Stimulated activated CD4-positive, alpha-beta T cell treated with anti-CD3 and anti-CD28 coated beads, TNF-alpha, amount 100 ng/mL, for 48 hours (primary cell): ENCODE measurements around the gene NEK11.
A peak's percentile ranks its signal among the peaks of the same experiment; 100 is the strongest.
"Not testable (repeated sequence)": the region's sequence is repeated elsewhere in the genome, so short reads cannot be mapped to it uniquely, and the experiment has no call there.

Source experiments
- DNase-seq, 3 donors: peaks; one replicate each; pipeline ENCODE4 v3.0.0-alpha.2; 2020; ENCODE audit warnings: low read depth in 3 of 3

Gene NEK11

GRCh38 chr3:131357275-131357674, 330.6 kb downstream of the NEK11 start:
- no peak for DNase-seq

- DNase-seq, result no peak
These were observed 333.6 kb downstream of the NEK11 start for GRCh38 chr3:131360191-131360755.

GRCh38 chr3:131361066-131361463, 334.4 kb downstream of the NEK11 start:
- DNase-seq, result not testable (repeated sequence)

GRCh38 chr3:131361464-131362421, 335.1 kb downstream of the NEK11 start:
- DNase-seq, result peak in 1 of 3 donors; percentile 3

- no peak for DNase-seq
These were observed 336.6 kb downstream of the NEK11 start for GRCh38 chr3:131363275-131363674.

- no peak for DNase-seq
These were observed 344.4 kb downstream of the NEK11 start for GRCh38 chr3:131370935-131371687.

- no peak for DNase-seq
These were observed 345.0 kb downstream of the NEK11 start for GRCh38 chr3:131371688-131372066.

- no peak for DNase-seq
These were observed 348.1 kb downstream of the NEK11 start for GRCh38 chr3:131374741-131375140.

- DNase-seq, result not testable (repeated sequence)
These were observed 354.3 kb downstream of the NEK11 start for GRCh38 chr3:131380821-131381444.

GRCh38 chr3:131381445-131382291, 355.0 kb downstream of the NEK11 start, which contains the start of gene NUDT16:
NUDT16 (plus strand) TSS chr3:131381774; CDS start chr3:131381805, 31 bp downstream.
- DNase-seq, result peak; percentile 91 to 96 (median 94)

- DNase-seq, result no peak
These were observed 359.9 kb downstream of the NEK11 start for GRCh38 chr3:131386429-131387165.

- no peak for DNase-seq
These were observed 361.3 kb downstream of the NEK11 start for GRCh38 chr3:131387796-131388489.

GRCh38 chr3:131388490-131388799, 361.8 kb downstream of the NEK11 start:
- no peak for DNase-seq

- no peak for DNase-seq
These were observed 363.7 kb downstream of the NEK11 start for GRCh38 chr3:131390331-131390730.

- no peak for DNase-seq
These were observed 366.4 kb downstream of the NEK11 start for GRCh38 chr3:131393051-131393450.

- no peak for DNase-seq
These were observed 367.2 kb downstream of the NEK11 start for GRCh38 chr3:131393868-131394267.

- no peak for DNase-seq
These were observed 367.7 kb downstream of the NEK11 start for GRCh38 chr3:131394400-131394799.

- no peak for DNase-seq
These were observed 369.5 kb downstream of the NEK11 start for GRCh38 chr3:131396170-131396569.

- no peak for DNase-seq
These were observed 371.2 kb downstream of the NEK11 start for GRCh38 chr3:131397889-131398288.
